Endothelial cell of umbilical vein (primary cell): ENCODE data around the gene TANGO2. TPM values are rescaled to one million over a fixed set of nuclear protein-coding genes. Genes with fewer than 3 reads are reported as not detected.

ENCODE experiments used
- BruUV-seq: library from RNA; stranded (reverse); fragments of 400-500 nt; replicated peaks from 2 replicates; lab custom pipeline; 2021; lab: Mats Ljungman, UMichigan
- CTCF ChIA-PET: fragments of 300-600, 350-600 bp; sonication (Branson Sonifier 250); formaldehyde crosslinking; loops from one replicate; lab custom pipeline; 2021; ENCODE audit warnings: antibody characterized with exemption, inconsistent platforms; lab: Charles Lee
- POLR2A ChIA-PET: fragments of 300-600, 350-600 bp; sonication (Branson Sonifier 250); formaldehyde crosslinking; loops from one replicate; lab custom pipeline; 2021; ENCODE audit warnings: antibody characterized with exemption, inconsistent platforms; lab: Charles Lee
- DNase-seq: peaks from one replicate; pipeline ENCODE4 v3.0.0-alpha.2; 2011; ENCODE audit warnings: low read depth, low spot score
- FAIRE-seq: peaks from 2 replicates; lab custom pipeline; 2011; peaks lifted over from hg19 to GRCh38; lab: Jason Lieb, UNC
- H2AFZ ChIP-seq: 2 replicates; pipeline ENCODE4 v1.6.0; 2012; ENCODE audit warnings: low read depth, low read length, control low read depth, inconsistent platforms
- H3K27ac ChIP-seq: 2 replicates; pipeline ENCODE4 v1.5.1; 2011; ENCODE audit warnings: low read depth, mild to moderate bottlenecking, control low read depth, low read length, moderate library complexity; ENCODE audit not compliant: insufficient read depth
- H3K27me3 ChIP-seq, 2 experiments: 2 replicates each; pipeline versions ENCODE4 v1.6.0 to v1.6.1; 2011; ENCODE audit warnings: low read length in 2 of 2, mixed read lengths in 1 of 2; ENCODE audit not compliant: control insufficient read depth in 2 of 2, insufficient read depth in 2 of 2
- H3K36me3 ChIP-seq, 2 experiments: 2 replicates in 1 of 2; 3 replicates in 1 of 2; pipeline ENCODE4 v1.5.1; 2011; ENCODE audit warnings: low read length in 2 of 2, mild to moderate bottlenecking in 1 of 2, moderate library complexity in 1 of 2; ENCODE audit not compliant: control insufficient read depth in 2 of 2, insufficient read depth in 2 of 2; ENCODE audit errors: extremely low read depth in 1 of 2
- H3K4me1 ChIP-seq: 3 replicates; pipeline ENCODE4 v1.5.1; 2011; ENCODE audit warnings: mild to moderate bottlenecking, low read length; ENCODE audit not compliant: control insufficient read depth, insufficient read depth; ENCODE audit errors: extremely low read depth
- H3K4me2 ChIP-seq: 2 replicates; pipeline ENCODE4 v1.6.1; 2011; ENCODE audit warnings: low read length, control low read depth, mixed read lengths; ENCODE audit not compliant: insufficient read depth
- H3K4me3 ChIP-seq, 3 experiments: fragments of 200-600 bp in 1 of 3; sonication (generic), shearing (Covaris generic) in 1 of 3; replicated peaks in 1 of 3; 2 replicates each; pipeline ENCODE4 v1.5.1; 2011 to 2016; ENCODE audit warnings: control low read depth in 3 of 3, low read length in 3 of 3, mild to moderate bottlenecking in 2 of 3, inconsistent platforms in 1 of 3, low read depth in 1 of 3, moderate library complexity in 1 of 3; ENCODE audit not compliant: insufficient read depth in 1 of 3
- H3K79me2 ChIP-seq: 2 replicates; pipeline ENCODE4 v1.6.0; 2012; ENCODE audit warnings: low read length, inconsistent platforms; ENCODE audit not compliant: control insufficient read depth, insufficient read depth
- H3K9ac ChIP-seq: replicated peaks from 2 replicates; pipeline ENCODE3; 2011; ENCODE audit warnings: low read length, control low read depth; ENCODE audit not compliant: insufficient read depth; ENCODE audit errors: extremely low read depth
- H3K9me1 ChIP-seq: replicated peaks from 3 replicates; pipeline ENCODE4 v1.6.0; 2011; ENCODE audit warnings: mild to moderate bottlenecking, low read length; ENCODE audit not compliant: control insufficient read depth, insufficient read depth; ENCODE audit errors: extremely low read depth
- H3K9me3 ChIP-seq: replicated peaks from 2 replicates; pipeline ENCODE4 v1.5.1; 2012; ENCODE audit warnings: low read length, inconsistent platforms; ENCODE audit not compliant: control insufficient read depth, insufficient read depth
- H4K20me1 ChIP-seq: replicated peaks from 2 replicates; pipeline ENCODE3; 2011; ENCODE audit warnings: mild to moderate bottlenecking, low read length; ENCODE audit not compliant: control insufficient read depth, insufficient read depth; ENCODE audit errors: extremely low read depth
- EZH2 ChIP-seq: IDR thresholded peaks from 2 replicates; pipeline ENCODE4 v1.6.1; 2012; ENCODE audit warnings: borderline replicate concordance, low read depth, mild to moderate bottlenecking, moderate library complexity, low read length, inconsistent platforms; ENCODE audit not compliant: severe bottlenecking
- POLR2AphosphoS5 ChIP-seq: IDR thresholded peaks from 2 replicates; pipeline ENCODE4 v1.6.1; 2012; ENCODE audit warnings: low read depth, mild to moderate bottlenecking, control low read depth, low read length, moderate library complexity; ENCODE audit not compliant: insufficient read depth
- dilution Hi-C: fragments of 300-500 bp; cut with MboI; formaldehyde crosslinking; loops from one replicate; pipeline ENCODE4 v1.15.0; 2019; ENCODE audit warnings: low sequenced_read_pairs; ENCODE audit not compliant: extremely low pct_ligation_motif_present
- intact Hi-C: fragments of 100-400 bp; cut with micrococcal nuclease; formaldehyde crosslinking; loops from one replicate; pipeline ENCODE4 v1.10.0; 2022
- polyA plus RNA-seq, 4 experiments: library from polyadenylated mRNA; depleted of rRNA in 3 of 4; stranded (reverse) in 3 of 4; unstranded in 1 of 4; fragments of >200 nt; gene quantifications; 2 replicates each; pipeline versions ENCODE4 v1.2.1 to v1.2.3, GENCODE V29; 2011 to 2012; ENCODE audit warnings: missing spikeins in 1 of 4
- total RNA-seq: library from RNA; stranded (reverse); gene quantifications from 2 replicates; pipeline ENCODE4 v1.2.3, GENCODE V29; 2021
- TF ChIP-seq, protein P1 (sequence below), 2 donors: IDR thresholded peaks; 1 replicate in 1 of 2; 2 replicates in 1 of 2; pipeline ENCODE4 v1.5.1; 2011; ENCODE audit warnings: low read length in 2 of 2, mild to moderate bottlenecking in 2 of 2, moderate library complexity in 2 of 2, control low read depth in 1 of 2, inconsistent platforms in 1 of 2, low read depth in 1 of 2; ENCODE audit not compliant: insufficient read depth in 1 of 2; ENCODE audit errors: extremely low read depth in 1 of 2
- TF ChIP-seq, protein P2 (sequence below): IDR thresholded peaks from 2 replicates; pipeline ENCODE4 v1.6.1; 2011; ENCODE audit not compliant: insufficient read depth, insufficient read length

The TANGO2 gene
- total and polyA plus RNA-seq, 2 donors (not counting 3 experiments of a cell fraction or from before 2014, with no cell fraction given): 40.0 to 49.3 TPM

DNA sequence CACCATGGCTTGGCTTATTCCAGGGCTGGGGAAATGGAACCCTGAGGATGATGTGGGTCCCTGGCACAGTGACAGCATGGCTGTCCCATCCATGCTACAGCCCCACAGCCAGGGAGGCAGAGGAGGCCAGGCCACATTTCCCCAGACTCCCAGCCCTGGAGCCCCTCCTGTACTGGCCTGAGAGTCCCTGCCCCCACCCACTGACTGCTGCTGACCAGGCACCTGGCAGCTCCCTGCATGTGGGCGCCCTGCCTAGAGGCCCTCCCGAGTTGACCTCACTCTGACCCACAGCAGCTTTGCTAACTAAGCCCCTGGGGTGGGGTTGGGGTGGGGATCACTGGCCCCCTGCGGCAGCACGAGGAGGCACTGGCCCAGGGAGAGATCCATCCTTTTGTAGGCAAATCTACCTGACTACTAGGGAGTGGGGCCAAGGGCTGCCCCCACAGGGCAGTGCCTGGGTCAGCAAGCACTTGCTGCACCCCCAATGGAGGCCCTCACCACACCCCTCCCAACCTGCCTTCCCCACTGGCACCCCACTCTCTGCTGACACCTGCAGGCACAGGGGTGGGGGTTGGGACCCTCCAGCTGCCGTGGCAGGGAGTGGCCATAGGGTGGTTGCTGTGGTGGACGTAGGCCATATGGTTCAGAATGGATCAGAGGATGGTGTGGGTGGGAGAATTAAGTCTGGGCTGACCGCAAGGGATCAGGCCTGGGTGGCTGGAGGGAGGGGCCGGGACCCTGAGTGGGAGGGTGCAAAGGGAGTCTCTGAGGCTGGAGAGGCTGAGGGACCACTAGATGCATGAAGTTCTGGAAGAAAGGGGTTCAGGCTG lies 21.7 kb upstream of the TANGO2 start:
- no peak overlapping the region for H3K9ac ChIP-seq

More for the DNA sequence above, 21.7 kb upstream of the TANGO2 start:
- Histone ChIP-seq H2AFZ (no peak overlapping the region), H3K27ac (peak overlapping the region; percentile 52), H3K79me2 (no peaks in the 10 kb centered on the region), H3K27me3 (no peaks in the 10 kb centered on the region), H3K9me1 (no peaks in the 10 kb centered on the region), H3K4me1 (peaks cover 47% of the 10 kb centered on the region), H3K36me3 (no peaks in the 10 kb centered on the region), H4K20me1 (no peaks in the 10 kb centered on the region), H3K4me3 (no peak overlapping the region), H3K9me3 (peaks cover 4% of the 10 kb centered on the region), H3K4me2 (no peak overlapping the region)
- ChIA-PET CTCF (interaction anchor here (0.8 to 3.4 kb wide), 6 partner anchors 11 to 52 kb away, joined by 3 to 19 read pairs (median 3); no protein-coding TSS in a partner anchor), POLR2A (interaction anchor here (0.7 to 0.8 kb wide), 2 partner anchors 13 to 15 kb away, joined by 3 read pairs; no protein-coding TSS in a partner anchor)
- dilution Hi-C loops (no loop called here), intact Hi-C loops (loop anchor here (1.0 to 2.0 kb wide), 2 partner anchors 22 to 29 kb away; partner anchors contain the start of gene TANGO2)
- no TSS peak for BruUV-seq
- FAIRE-seq (no peak), DNase-seq (no peak)
- TF ChIP-seq, protein P1, sequence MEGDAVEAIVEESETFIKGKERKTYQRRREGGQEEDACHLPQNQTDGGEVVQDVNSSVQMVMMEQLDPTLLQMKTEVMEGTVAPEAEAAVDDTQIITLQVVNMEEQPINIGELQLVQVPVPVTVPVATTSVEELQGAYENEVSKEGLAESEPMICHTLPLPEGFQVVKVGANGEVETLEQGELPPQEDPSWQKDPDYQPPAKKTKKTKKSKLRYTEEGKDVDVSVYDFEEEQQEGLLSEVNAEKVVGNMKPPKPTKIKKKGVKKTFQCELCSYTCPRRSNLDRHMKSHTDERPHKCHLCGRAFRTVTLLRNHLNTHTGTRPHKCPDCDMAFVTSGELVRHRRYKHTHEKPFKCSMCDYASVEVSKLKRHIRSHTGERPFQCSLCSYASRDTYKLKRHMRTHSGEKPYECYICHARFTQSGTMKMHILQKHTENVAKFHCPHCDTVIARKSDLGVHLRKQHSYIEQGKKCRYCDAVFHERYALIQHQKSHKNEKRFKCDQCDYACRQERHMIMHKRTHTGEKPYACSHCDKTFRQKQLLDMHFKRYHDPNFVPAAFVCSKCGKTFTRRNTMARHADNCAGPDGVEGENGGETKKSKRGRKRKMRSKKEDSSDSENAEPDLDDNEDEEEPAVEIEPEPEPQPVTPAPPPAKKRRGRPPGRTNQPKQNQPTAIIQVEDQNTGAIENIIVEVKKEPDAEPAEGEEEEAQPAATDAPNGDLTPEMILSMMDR (IDR thresholded peaks at IDR 0.05; ENCODE audit: extremely low read depth in 1 of 2, insufficient read depth in 1 of 2, low read depth in 1 of 2, low read length in 2 of 2): no peak
- TF ChIP-seq, protein P2, sequence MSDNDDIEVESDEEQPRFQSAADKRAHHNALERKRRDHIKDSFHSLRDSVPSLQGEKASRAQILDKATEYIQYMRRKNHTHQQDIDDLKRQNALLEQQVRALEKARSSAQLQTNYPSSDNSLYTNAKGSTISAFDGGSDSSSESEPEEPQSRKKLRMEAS: no peak
- TF ChIP-seq POLR2AphosphoS5 (no peak), EZH2 (no peak)
